H1 (cell line): ENCODE results near the gene STRA8. TPM values are rescaled to one million over a fixed set of nuclear protein-coding genes. Genes with fewer than 3 reads are reported as not detected.

ENCODE experiments used
- CTCF ChIA-PET: fragments of 300-600 bp; sonication (Branson Sonifier 250); formaldehyde crosslinking; loops from one replicate; lab custom pipeline; 2021; ENCODE audit not compliant: partially characterized antibody; lab: Charles Lee
- POLR2A ChIA-PET: fragments of 300-600 bp; sonication (Branson Sonifier 250); formaldehyde crosslinking; loops from one replicate; lab custom pipeline; 2021; ENCODE audit warnings: inconsistent platforms; ENCODE audit not compliant: partially characterized antibody; lab: Charles Lee
- DNase-seq, 2 experiments: peaks; one replicate each; pipeline versions ENCODE4 v3.0.0 to v3.0.0-alpha.2; 2010 to 2022; ENCODE audit warnings: low spot score in 2 of 2, low read depth in 1 of 2, mixed read lengths in 1 of 2
- FAIRE-seq: peaks from 2 replicates; lab custom pipeline; 2011; peaks lifted over from hg19 to GRCh38; lab: Jason Lieb, UNC
- H2AFZ ChIP-seq: 2 replicates; pipeline ENCODE4 v1.8.1; 2012; ENCODE audit warnings: low read length, inconsistent platforms
- H2AK5ac ChIP-seq: 2 replicates; pipeline ENCODE4 v1.6.1; 2013; ENCODE audit warnings: low read depth, low read length
- H2BK120ac ChIP-seq: replicated peaks from 2 replicates; pipeline ENCODE3; 2013; ENCODE audit warnings: low read depth, low read length, inconsistent platforms
- H2BK12ac ChIP-seq: 2 replicates; pipeline ENCODE4 v1.6.1; 2013; ENCODE audit warnings: low read depth, low read length
- H2BK15ac ChIP-seq: 2 replicates; pipeline ENCODE4 v1.6.1; 2013; ENCODE audit warnings: low read length
- H2BK20ac ChIP-seq: 2 replicates; pipeline ENCODE4 v1.6.1; 2013; ENCODE audit warnings: low read length
- H2BK5ac ChIP-seq: 2 replicates; pipeline ENCODE4 v1.6.1; 2013; ENCODE audit warnings: low read depth, low read length
- H3K14ac ChIP-seq: 2 replicates; pipeline ENCODE4 v1.6.1; 2013; ENCODE audit warnings: inconsistent platforms; ENCODE audit not compliant: insufficient read length
- H3K18ac ChIP-seq: 2 replicates; pipeline ENCODE4 v1.6.1; 2013; ENCODE audit warnings: low read length; ENCODE audit errors: extremely low read depth
- H3K23ac ChIP-seq: 2 replicates; pipeline ENCODE4 v1.6.1; 2013; ENCODE audit warnings: inconsistent platforms; ENCODE audit not compliant: insufficient read length
- H3K23me2 ChIP-seq: 2 replicates; pipeline ENCODE4 v1.6.1; 2013; ENCODE audit warnings: low read depth, low read length
- H3K27ac ChIP-seq: 2 replicates; pipeline ENCODE4 v1.6.1; 2011; ENCODE audit warnings: low read depth, low read length, inconsistent platforms
- H3K27me3 ChIP-seq, 4 experiments: replicated peaks in 1 of 4; 1 replicate in 1 of 4; 2 replicates in 3 of 4; pipeline versions ENCODE4 v1.6.1 to v1.8.1; 2011 to 2013; ENCODE audit warnings: low read length in 3 of 4, mild to moderate bottlenecking in 3 of 4, inconsistent platforms in 2 of 4, mixed read lengths in 2 of 4, moderate library complexity in 1 of 4; ENCODE audit not compliant: control insufficient read depth in 3 of 4, insufficient read depth in 3 of 4; ENCODE audit errors: extremely low read depth in 1 of 4
- H3K36me3 ChIP-seq, 4 experiments: 2 replicates each; pipeline versions ENCODE4 v1.6.1 to v1.8.1; 2011 to 2013; ENCODE audit warnings: mild to moderate bottlenecking in 4 of 4, low read length in 3 of 4, moderate library complexity in 2 of 4, control low read depth in 1 of 4, inconsistent platforms in 1 of 4; ENCODE audit not compliant: insufficient read depth in 4 of 4, control insufficient read depth in 2 of 4
- H3K4ac ChIP-seq: replicated peaks from 2 replicates; pipeline ENCODE3; 2013; ENCODE audit warnings: low read length, low read depth, mixed read lengths, inconsistent platforms; ENCODE audit not compliant: insufficient read length
- H3K4me1 ChIP-seq, 4 experiments: replicated peaks in 1 of 4; 1 replicate in 1 of 4; 2 replicates in 3 of 4; pipeline versions ENCODE4 v1.6.1 to v1.8.1; 2011 to 2013; ENCODE audit warnings: low read length in 3 of 4, inconsistent platforms in 2 of 4, mixed read lengths in 1 of 4; ENCODE audit not compliant: insufficient read depth in 4 of 4, control insufficient read depth in 3 of 4
- H3K4me2 ChIP-seq, 2 experiments: 2 replicates each; pipeline versions ENCODE4 v1.6.1 to v1.8.1; 2011 to 2013; ENCODE audit warnings: low read depth in 2 of 2, low read length in 2 of 2, control low read depth in 1 of 2, inconsistent platforms in 1 of 2, mild to moderate bottlenecking in 1 of 2; ENCODE audit not compliant: insufficient read depth in 1 of 2
- H3K4me3 ChIP-seq, 4 experiments: fragments of 200-600, 300-600 bp in 1 of 4; sonication (generic), shearing (Covaris generic), sonication (Bioruptor Twin) in 1 of 4; 2 replicates each; pipeline versions ENCODE4 v1.5.1 to v1.8.1; 2011 to 2016; ENCODE audit warnings: low read length in 4 of 4, low read depth in 3 of 4, control low read depth in 2 of 4, inconsistent platforms in 2 of 4, mild to moderate bottlenecking in 2 of 4, mixed read lengths in 1 of 4, moderate library complexity in 1 of 4; ENCODE audit not compliant: insufficient read depth in 2 of 4; ENCODE audit errors: extremely low read depth in 1 of 4
- H3K56ac ChIP-seq: replicated peaks from 2 replicates; pipeline ENCODE3; 2013; ENCODE audit warnings: low read depth, mild to moderate bottlenecking, mixed read lengths, low read length, inconsistent platforms; ENCODE audit not compliant: insufficient read length
- H3K79me1 ChIP-seq: 2 replicates; pipeline ENCODE4 v1.6.1; 2013; ENCODE audit warnings: low read depth, low read length, control low read depth
- H3K79me2 ChIP-seq, 2 experiments: 2 replicates each; pipeline versions ENCODE4 v1.6.1 to v1.8.1; 2012 to 2013; ENCODE audit warnings: low read length in 2 of 2, mild to moderate bottlenecking in 2 of 2, inconsistent platforms in 1 of 2; ENCODE audit not compliant: insufficient read depth in 2 of 2, control insufficient read depth in 1 of 2
- H3K9ac ChIP-seq, 4 experiments: replicated peaks in 1 of 4; 1 replicate in 1 of 4; 2 replicates in 3 of 4; pipeline versions ENCODE4 v1.6.1 to v1.8.1; 2011 to 2013; ENCODE audit warnings: low read depth in 3 of 4, low read length in 3 of 4, control low read depth in 2 of 4, mild to moderate bottlenecking in 2 of 4, moderate library complexity in 2 of 4, inconsistent platforms in 1 of 4; ENCODE audit errors: extremely low read depth in 1 of 4
- H3K9me3 ChIP-seq, 2 experiments: 2 replicates each; pipeline versions ENCODE4 v1.6.1 to v1.8.1; 2012 to 2013; ENCODE audit warnings: mild to moderate bottlenecking in 2 of 2, moderate library complexity in 2 of 2, control low read depth in 1 of 2, inconsistent platforms in 1 of 2, low read depth in 1 of 2, low read length in 1 of 2, mixed read lengths in 1 of 2; ENCODE audit not compliant: insufficient read depth in 2 of 2
- H4K20me1 ChIP-seq, 2 experiments: replicated peaks in 1 of 2; 2 replicates each; pipeline versions ENCODE3 to v1.8.1; 2011 to 2013; ENCODE audit warnings: inconsistent platforms in 2 of 2, low read length in 2 of 2, mild to moderate bottlenecking in 1 of 2; ENCODE audit not compliant: insufficient read depth in 2 of 2, control insufficient read depth in 1 of 2
- H4K5ac ChIP-seq: 2 replicates; pipeline ENCODE4 v1.6.1; 2013; ENCODE audit warnings: low read length, low read depth, mixed read lengths, inconsistent platforms; ENCODE audit not compliant: insufficient read length
- H4K8ac ChIP-seq: 2 replicates; pipeline ENCODE4 v1.8.0; 2013; ENCODE audit warnings: mild to moderate bottlenecking, moderate library complexity, low read length, inconsistent platforms; ENCODE audit not compliant: insufficient read depth; ENCODE audit errors: extremely low read depth
- H4K91ac ChIP-seq: replicated peaks from 2 replicates; pipeline ENCODE3; 2013; ENCODE audit warnings: low read length, mixed read lengths, inconsistent platforms; ENCODE audit not compliant: insufficient read length
- CBX5 ChIP-seq: fragments of 300-800, 300-1000 bp; sonication (generic); IDR thresholded peaks from 2 replicates; pipeline ENCODE4 v1.7.1; 2016; ENCODE audit warnings: antibody characterized with exemption, low read length, low read depth
- POLR2A ChIP-seq, 2 experiments: IDR thresholded peaks; 1 replicate in 1 of 2; 2 replicates in 1 of 2; pipeline ENCODE4 v1.6.1; 2011; ENCODE audit warnings: low read depth in 2 of 2, low read length in 2 of 2, mild to moderate bottlenecking in 2 of 2; ENCODE audit errors: control extremely low read depth in 1 of 2
- WGBS, 2 experiments: shearing (Covaris generic) in 1 of 2; methylation state at CpG; one replicate each; pipeline versions ENCODE4 v1.1.6 to v1.1.7; 2013 to 2015; ENCODE audit warnings: low lambda C conversion rate in 2 of 2, mixed read lengths in 2 of 2, inconsistent platforms in 1 of 2, low coverage in 1 of 2, missing lambda C conversion rate in 1 of 2; ENCODE audit not compliant: insufficient replicate concordance in 2 of 2, insufficient coverage in 1 of 2, insufficient read length in 1 of 2; ENCODE audit errors: extremely low coverage in 1 of 2, missing lambda C conversion rate in 1 of 2; 5-methylcytosine and 5-hydroxymethylcytosine counted together
- polyA plus RNA-seq, 7 experiments: library from polyadenylated mRNA; depleted of rRNA in 3 of 7; stranded (reverse) in 5 of 7; unstranded in 2 of 7; fragments of >200 nt in 5 of 7; fragments of 200-250 nt in 2 of 7; gene quantifications; 1 replicate in 5 of 7; 2 replicates in 1 of 7; 4 replicates in 1 of 7; pipeline versions ENCODE4 v1.2.1 to v1.2.3, GENCODE V29; 2011 to 2013; ENCODE audit warnings: missing spikeins in 2 of 7, mixed read lengths in 2 of 7
- total RNA-seq: library from RNA; stranded (reverse); fragmentation: NEBNext Ultra II Directional; extraction: Animal tissue kit (Norgen Biotek cat#: 25700); gene quantifications from 2 replicates; pipeline ENCODE4 v1.2.1, GENCODE V29; 2021
- TF ChIP-seq, protein P1 (sequence below): IDR thresholded peaks from 2 replicates; pipeline ENCODE4 v1.6.1; 2011; ENCODE audit warnings: low read depth, mild to moderate bottlenecking, low read length; ENCODE audit not compliant: insufficient read depth

Gene STRA8
- total and polyA plus RNA-seq, 2 of the 8 experiments (the other 6 are each of a cell fraction or from before 2014, with no cell fraction given): not detected

DNA sequence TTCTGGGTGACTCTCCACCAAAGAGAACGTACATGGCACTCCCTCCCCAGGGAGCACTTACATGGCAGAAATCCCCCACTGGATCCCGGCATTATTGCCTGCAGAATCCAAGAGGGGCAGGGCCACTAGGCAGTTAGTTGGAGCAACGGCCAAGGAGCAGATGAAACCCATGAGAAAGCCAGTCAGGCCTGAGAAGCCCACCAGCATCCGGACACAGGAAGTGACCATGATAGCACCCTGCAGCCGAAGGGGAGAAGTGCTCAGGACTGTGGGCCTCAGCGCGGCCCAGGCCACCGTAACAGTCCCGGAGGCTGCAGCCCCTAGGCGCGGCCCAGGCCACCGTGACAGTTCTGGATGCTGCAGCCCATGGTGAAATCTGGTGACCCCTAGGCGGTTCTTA is 43.5 kb downstream of the STRA8 start:
- TF ChIP-seq CBX5: no peak
- TF ChIP-seq POLR2A (IDR thresholded peaks at IDR 0.05; ENCODE audit: control extremely low read depth in 1 of 2, low read depth in 2 of 2, low read length in 2 of 2): no peak
- TF ChIP-seq, protein P1, sequence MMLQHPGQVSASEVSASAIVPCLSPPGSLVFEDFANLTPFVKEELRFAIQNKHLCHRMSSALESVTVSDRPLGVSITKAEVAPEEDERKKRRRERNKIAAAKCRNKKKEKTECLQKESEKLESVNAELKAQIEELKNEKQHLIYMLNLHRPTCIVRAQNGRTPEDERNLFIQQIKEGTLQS: no peak
- WGBS, 2 experiments: 93% methylated on average over 13 of the region's 13 CpGs; no CpG with 5 or more reads in 1 of the 2 experiments

More for the DNA sequence above, 43.5 kb downstream of the STRA8 start:
- Histone ChIP-seq H3K18ac (no peak overlapping the region; the same call in 1 of the 2 replicates), H3K4me2 (no peak overlapping the region), H3K79me1 (no peaks in the 10 kb centered on the region), H2BK5ac (no peak overlapping the region), H2BK120ac (no peak overlapping the region), H4K5ac (no peak overlapping the region), H3K9ac (no peak overlapping the region), H3K79me2 (no peaks in the 10 kb centered on the region), H2BK12ac (no peak overlapping the region), H2BK20ac (no peak overlapping the region), H4K91ac (no peak overlapping the region), H4K20me1 (no peaks in the 10 kb centered on the region), H3K56ac (no peak overlapping the region), H3K36me3 (no peaks in the 10 kb centered on the region), H2AK5ac (no peak overlapping the region), H3K4me1 (no peaks in the 10 kb centered on the region), H3K23me2 (no peaks in the 10 kb centered on the region), H3K9me3 (no peaks in the 10 kb centered on the region), H3K4me3 (no peak overlapping the region), H2BK15ac (no peak overlapping the region), H3K27me3 (no peaks in the 10 kb centered on the region), H4K8ac (peak overlapping the region; percentile 35; the same call in 1 of the 2 replicates), H2AFZ (no peak overlapping the region), H3K4ac (no peak overlapping the region), H3K27ac (no peak overlapping the region), H3K14ac (no peak overlapping the region), H3K23ac (no peak overlapping the region)
- CTCF ChIA-PET: interaction anchor here (1.2 to 6.5 kb wide), 5 partner anchors 58 to 233 kb away, joined by 5 to 61 read pairs (median 51); partner anchors contain the start of gene CNOT4
- POLR2A ChIA-PET: no interaction called here
- no peak for FAIRE-seq
- DNase-seq: no peak
